DOHH2 (cell line): ENCODE results near the gene NTMT2.

Source experiments
- H3F3A ChIP-seq: fragments of 200-600 bp; sonication (generic), shearing (Covaris generic); 2 replicates; pipeline ENCODE4 v1.6.0; 2016; ENCODE audit warnings: antibody characterized with exemption, mild to moderate bottlenecking; ENCODE audit not compliant: control insufficient read depth, insufficient read depth
- H3K27ac ChIP-seq: fragments of 200-600 bp; sonication (generic); 2 replicates; pipeline ENCODE4 v1.5.1; 2014; ENCODE audit warnings: low read depth, mild to moderate bottlenecking, low read length, moderate library complexity
- H3K27me3 ChIP-seq: fragments of 200-600 bp; sonication (generic); 2 replicates; pipeline ENCODE4 v1.6.1; 2014; ENCODE audit warnings: mild to moderate bottlenecking, low read length, mixed read lengths; ENCODE audit not compliant: control insufficient read depth
- H3K36me3 ChIP-seq: fragments of 200-600 bp; sonication (generic); 2 replicates; pipeline ENCODE4 v1.6.1; 2014; ENCODE audit warnings: mild to moderate bottlenecking, low read length, moderate library complexity, mixed read lengths; ENCODE audit not compliant: control insufficient read depth
- H3K4me1 ChIP-seq: fragments of 200-600 bp; sonication (generic); 2 replicates; pipeline ENCODE4 v1.6.1; 2014; ENCODE audit warnings: mild to moderate bottlenecking, low read length, mixed read lengths; ENCODE audit not compliant: control insufficient read depth
- H3K4me2 ChIP-seq: fragments of 200-600 bp; sonication (generic); 2 replicates; pipeline ENCODE4 v1.6.0; 2014; ENCODE audit warnings: mild to moderate bottlenecking, low read length, moderate library complexity
- H3K4me3 ChIP-seq: fragments of 200-600 bp; sonication (generic); 2 replicates; pipeline ENCODE4 v1.5.1; 2014; ENCODE audit warnings: mild to moderate bottlenecking, low read length, mixed read lengths
- H3K79me2 ChIP-seq: fragments of 200-600 bp; sonication (generic); 2 replicates; pipeline ENCODE4 v1.6.1; 2014; ENCODE audit warnings: mild to moderate bottlenecking, low read length, mixed read lengths; ENCODE audit not compliant: control insufficient read depth
- H3K9me2 ChIP-seq: fragments of 200-600 bp; sonication (generic); replicated peaks from 2 replicates; pipeline ENCODE4 v1.6.1; 2014; ENCODE audit warnings: mild to moderate bottlenecking, low read length, mixed read lengths; ENCODE audit not compliant: control insufficient read depth
- H3K9me3 ChIP-seq: fragments of 200-600 bp; sonication (generic); 2 replicates; pipeline ENCODE4 v1.6.1; 2014; ENCODE audit warnings: antibody characterized with exemption, low read length, mixed read lengths; ENCODE audit not compliant: control insufficient read depth, insufficient read depth
- H4K20me1 ChIP-seq: fragments of 200-600 bp; sonication (generic); 2 replicates; pipeline ENCODE4 v1.6.0; 2014; ENCODE audit warnings: low read depth, mild to moderate bottlenecking, antibody characterized with exemption, low read length, moderate library complexity; ENCODE audit not compliant: control insufficient read depth, insufficient read depth
- CTCF ChIP-seq: fragments of 200-600 bp; sonication (generic); IDR thresholded peaks from one replicate; pipeline ENCODE4 v1.5.1; 2014; ENCODE audit warnings: antibody characterized with exemption, mild to moderate bottlenecking, low read depth, low read length; ENCODE audit not compliant: poor library complexity, severe bottlenecking
- EZH2phosphoT487 ChIP-seq: fragments of 200-600 bp; sonication (generic); IDR thresholded peaks from 2 replicates; pipeline ENCODE4 v1.6.1; 2017; ENCODE audit warnings: borderline replicate concordance, mild to moderate bottlenecking, antibody characterized with exemption, low read length, moderate library complexity, mixed read lengths

Gene NTMT2

GRCh38 chr1:170145770-170146676 lies at the start of gene NTMT2:
Gene NTMT2, plus strand, starts transcription at chr1:170145959. Its CDS starts 149 bp downstream, at chr1:170146108.
- H3K79me2 ChIP-seq, result no peaks in the 10 kb centered on the region
- H3K4me2 ChIP-seq, result no peak within 1 kb of the TSS
- no peak within 1 kb of the TSS for H3K27ac ChIP-seq
- H4K20me1 ChIP-seq, result no peaks in the 10 kb centered on the region
- no peak within 1 kb of the TSS for H3K4me3 ChIP-seq
- no peak for TF ChIP-seq EZH2phosphoT487
- no peak for TF ChIP-seq CTCF
- no peaks in the 10 kb centered on the region for H3K4me1 ChIP-seq
- no peaks in the 10 kb centered on the region for H3K9me3 ChIP-seq
- H3K27me3 ChIP-seq, result no peaks in the 10 kb centered on the region
- no peaks in the 10 kb centered on the region for H3K9me2 ChIP-seq
- H3K36me3 ChIP-seq, result no peaks in the 10 kb centered on the region
- no peaks in the 10 kb centered on the region for H3F3A ChIP-seq

GRCh38 chr1:170095976-170096748 lies 49.6 kb upstream of the NTMT2 start:
- Histone ChIP-seq H3K79me2 (no peaks in the 10 kb centered on the region), H3K4me1 (peaks cover 15% of the 10 kb centered on the region), H3K27ac (no peak overlapping the region), H3K9me3 (no peaks in the 10 kb centered on the region), H3F3A (no peaks in the 10 kb centered on the region), H4K20me1 (no peaks in the 10 kb centered on the region), H3K4me2 (no peak overlapping the region), H3K36me3 (no peaks in the 10 kb centered on the region), H3K27me3 (no peaks in the 10 kb centered on the region), H3K4me3 (no peak overlapping the region), H3K9me2 (no peaks in the 10 kb centered on the region)
- TF ChIP-seq CTCF, result no peak
- TF ChIP-seq EZH2phosphoT487, result no peak

GRCh38 chr1:170096806-170097340 lies 48.9 kb upstream of the NTMT2 start:
- Histone ChIP-seq H3K36me3 (no peaks in the 10 kb centered on the region), H3K4me2 (no peak overlapping the region; the same call in 1 of the 2 replicates), H3K79me2 (no peaks in the 10 kb centered on the region)

More at GRCh38 chr1:170096806-170097340, 48.9 kb upstream of the NTMT2 start:
- H3K4me3 ChIP-seq, result no peak overlapping the region
- peaks cover 2% of the 10 kb centered on the region; the same call in 1 of the 2 replicates for H3K27me3 ChIP-seq
- peaks cover 15% of the 10 kb centered on the region for H3K4me1 ChIP-seq
- H3K9me3 ChIP-seq, result no peaks in the 10 kb centered on the region
- H3F3A ChIP-seq, result no peaks in the 10 kb centered on the region
- no peaks in the 10 kb centered on the region for H3K9me2 ChIP-seq
- no peak for TF ChIP-seq EZH2phosphoT487
- no peak for TF ChIP-seq CTCF
- H3K27ac ChIP-seq, result no peak overlapping the region
- H4K20me1 ChIP-seq, result no peaks in the 10 kb centered on the region
